Stimulated activated CD8-positive, alpha-beta memory T cell treated with anti-CD3 and anti-CD28 coated beads, Interleukin-15, amount 100 ng/mL, for 1 hour (primary cell): ENCODE results near the gene KLF3.
"Not testable (repeated sequence)": the region's sequence is repeated elsewhere in the genome, so short reads cannot be mapped to it uniquely, and the experiment has no call there.

Experiments
- DNase-seq: peaks from one replicate; pipeline ENCODE4 v3.0.0-alpha.2; 2020; ENCODE audit warnings: low read depth

KLF3 gene

GRCh38 chr4:38663801-38664705 is at the start of gene KLF3:
Gene KLF3, plus strand, starts transcription at chr4:38664199. Its CDS starts 16,427 bp downstream, at chr4:38680626.
- DNase-seq, result peak; percentile 83

GRCh38 chr4:38614231-38614630 is 49.8 kb upstream of the KLF3 start:
- DNase-seq, result no peak

- DNase-seq, result no peak
Observed at GRCh38 chr4:38615847-38616246, 48.2 kb upstream of the KLF3 start.

GRCh38 chr4:38618505-38618904 is 45.5 kb upstream of the KLF3 start:
- no peak for DNase-seq

GRCh38 chr4:38619316-38619715 is 44.7 kb upstream of the KLF3 start:
- DNase-seq, result no peak

- DNase-seq, result no peak
Observed at GRCh38 chr4:38620065-38620464, 43.9 kb upstream of the KLF3 start.

GRCh38 chr4:38620527-38621027 is 43.4 kb upstream of the KLF3 start:
- DNase-seq, result no peak

- DNase-seq, result no peak
Observed at GRCh38 chr4:38621028-38621684, 42.8 kb upstream of the KLF3 start.

GRCh38 chr4:38621831-38622230 is 42.2 kb upstream of the KLF3 start:
- no peak for DNase-seq

GRCh38 chr4:38622340-38622739 is 41.7 kb upstream of the KLF3 start:
- DNase-seq, result not testable (repeated sequence)

GRCh38 chr4:38623260-38623659 is 40.7 kb upstream of the KLF3 start:
- DNase-seq, result no peak

- DNase-seq, result no peak
Observed at GRCh38 chr4:38624311-38624710, 39.7 kb upstream of the KLF3 start.

- no peak for DNase-seq
Observed at GRCh38 chr4:38625508-38625907, 38.5 kb upstream of the KLF3 start.

- DNase-seq, result not testable (repeated sequence)
Observed at GRCh38 chr4:38626901-38627444, 37.0 kb upstream of the KLF3 start.

- DNase-seq, result no peak
Observed at GRCh38 chr4:38630519-38630918, 33.5 kb upstream of the KLF3 start.

- DNase-seq, result no peak
Observed at GRCh38 chr4:38634047-38634759, 29.8 kb upstream of the KLF3 start.

GRCh38 chr4:38639242-38639641 is 24.8 kb upstream of the KLF3 start:
- DNase-seq, result no peak

GRCh38 chr4:38641811-38642210 is 22.2 kb upstream of the KLF3 start:
- DNase-seq, result no peak

GRCh38 chr4:38644201-38644600 is 19.8 kb upstream of the KLF3 start:
- DNase-seq, result no peak

- no peak for DNase-seq
Observed at GRCh38 chr4:38647101-38647819, 16.7 kb upstream of the KLF3 start.

- DNase-seq, result no peak
Observed at GRCh38 chr4:38650133-38650532, 13.9 kb upstream of the KLF3 start.

- DNase-seq, result no peak
Observed at GRCh38 chr4:38654273-38654672, 9.7 kb upstream of the KLF3 start.
